ENCODE measurements around the gene MYO5B.
A peak's percentile ranks its signal among the peaks of the same experiment; 100 is the strongest.
"Not testable (repeated sequence)": the region's sequence is repeated elsewhere in the genome, so short reads cannot be mapped to it uniquely, and the experiment has no call there.

MYO5B gene

GRCh38 chr18:50194631-50195532 is at the start of gene MYO5B:
TSS of gene MYO5B (minus strand) at chr18:50195147. CDS start at chr18:50194793, 354 bp downstream.
- DNase-seq = peak; percentile 70

GRCh38 chr18:50241768-50242167 is 46.8 kb upstream of the MYO5B start:
- not testable (repeated sequence) for DNase-seq

GRCh38 chr18:50240080-50240563 is 45.2 kb upstream of the MYO5B start:
- no peak for DNase-seq

GRCh38 chr18:50232419-50232818 is 37.5 kb upstream of the MYO5B start:
- no peak for DNase-seq

- DNase-seq = no peak
These were observed 36.7 kb upstream of the MYO5B start for GRCh38 chr18:50231621-50232020.

GRCh38 chr18:50220249-50220648 is 25.3 kb upstream of the MYO5B start:
- DNase-seq = not testable (repeated sequence)

GRCh38 chr18:50218432-50219197 is 23.7 kb upstream of the MYO5B start:
- DNase-seq = peak; percentile 63

- DNase-seq = no peak
These were observed 14.4 kb upstream of the MYO5B start for GRCh38 chr18:50209311-50209710.

GRCh38 chr18:50207722-50208121 is 12.8 kb upstream of the MYO5B start:
- DNase-seq = no peak

GRCh38 chr18:50203801-50204604 is 9.1 kb upstream of the MYO5B start:
- DNase-seq = no peak

GRCh38 chr18:50201476-50202018 is 6.6 kb upstream of the MYO5B start:
- DNase-seq = no peak

- DNase-seq = no peak
These were observed 5.0 kb upstream of the MYO5B start for GRCh38 chr18:50199921-50200320.

- no peak for DNase-seq
These were observed 4.5 kb upstream of the MYO5B start for GRCh38 chr18:50199346-50199855.

- no peak for DNase-seq
These were observed 1.3 kb upstream of the MYO5B start for GRCh38 chr18:50196261-50196660.

- DNase-seq = no peak
These were observed 742 bp upstream of the MYO5B start for GRCh38 chr18:50195689-50196088.

GRCh38 chr18:50193796-50194630 is 934 bp downstream of the MYO5B start:
- DNase-seq = no peak

GRCh38 chr18:50192995-50193795 is 1.8 kb downstream of the MYO5B start:
- no peak for DNase-seq

GRCh38 chr18:50190926-50191325 is 4.0 kb downstream of the MYO5B start:
- DNase-seq = no peak

- no peak for DNase-seq
These were observed 4.7 kb downstream of the MYO5B start for GRCh38 chr18:50190236-50190635.

GRCh38 chr18:50189160-50189559 is 5.8 kb downstream of the MYO5B start:
- no peak for DNase-seq

- DNase-seq = no peak
These were observed 6.3 kb downstream of the MYO5B start for GRCh38 chr18:50188652-50189051.
